GM19023 (cell line): ENCODE measurements around the gene MARCHF3.
A peak's percentile ranks its signal among the peaks of the same experiment; 100 is the strongest.
"Not testable (repeated sequence)": the region's sequence is repeated elsewhere in the genome, so short reads cannot be mapped to it uniquely, and the experiment has no call there.

ENCODE experiments used
- ATAC-seq: cut with Tn5 transposase; IDR thresholded peaks from one replicate; pipeline ENCODE4 v1.9.1; 2021; ENCODE audit warnings: mild to moderate bottlenecking, moderate library complexity; ENCODE audit not compliant: unreplicated experiment

MARCHF3 gene

DNA sequence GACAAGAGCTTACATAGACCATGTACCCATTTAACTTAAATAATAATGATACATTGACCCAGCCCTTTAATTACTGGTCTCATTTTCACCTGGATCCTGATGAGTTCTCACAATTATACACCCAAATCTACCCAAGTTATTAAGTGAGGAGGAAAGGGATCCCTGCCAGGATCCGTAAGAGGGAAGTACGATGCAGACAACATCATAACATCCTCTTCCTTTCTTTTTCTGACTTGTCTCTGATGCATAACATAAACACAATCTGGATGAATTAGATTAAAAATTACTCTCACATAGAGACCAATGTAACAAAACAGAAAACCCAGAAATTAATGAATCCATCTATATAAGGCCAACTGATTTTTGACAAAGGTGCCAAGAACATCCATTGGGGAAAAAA, 17.0 kb downstream of the MARCHF3 start:
- ATAC-seq: no peak

GRCh38 chr5:127012916-127013315, 17.4 kb downstream of the MARCHF3 start:
- no peak for ATAC-seq

DNA sequence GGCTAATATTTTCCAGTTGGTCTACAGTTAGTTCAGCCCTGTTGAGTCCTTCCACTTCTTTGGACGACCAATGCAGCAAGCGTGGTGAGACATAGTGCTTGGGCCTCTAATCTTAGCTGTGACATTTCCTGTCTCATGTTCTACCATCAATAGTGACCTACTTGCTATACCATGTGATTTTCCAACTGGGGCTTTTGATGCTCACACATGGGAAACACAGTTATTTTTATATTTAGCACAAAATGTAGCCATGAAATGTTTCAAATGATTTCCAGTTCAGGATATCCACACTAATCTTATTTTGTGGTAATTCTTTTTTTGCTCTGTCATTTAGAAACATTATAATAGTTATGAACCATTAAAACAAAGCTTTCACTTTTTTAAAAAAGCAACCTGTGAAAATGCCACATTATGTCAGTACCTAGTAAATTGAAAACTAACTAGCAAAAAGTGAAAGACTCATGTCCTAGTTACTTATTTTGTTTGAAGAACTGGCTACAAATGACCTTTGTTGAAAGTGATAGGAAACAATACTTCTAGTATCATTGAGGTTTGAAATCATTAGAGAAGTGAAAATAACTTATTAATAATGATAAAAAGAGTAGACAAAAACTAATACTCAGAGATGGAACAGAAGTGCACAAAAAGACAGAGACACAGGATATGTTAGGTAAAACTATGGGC, 18.3 kb downstream of the MARCHF3 start:
- ATAC-seq: peak; percentile 71

DNA sequence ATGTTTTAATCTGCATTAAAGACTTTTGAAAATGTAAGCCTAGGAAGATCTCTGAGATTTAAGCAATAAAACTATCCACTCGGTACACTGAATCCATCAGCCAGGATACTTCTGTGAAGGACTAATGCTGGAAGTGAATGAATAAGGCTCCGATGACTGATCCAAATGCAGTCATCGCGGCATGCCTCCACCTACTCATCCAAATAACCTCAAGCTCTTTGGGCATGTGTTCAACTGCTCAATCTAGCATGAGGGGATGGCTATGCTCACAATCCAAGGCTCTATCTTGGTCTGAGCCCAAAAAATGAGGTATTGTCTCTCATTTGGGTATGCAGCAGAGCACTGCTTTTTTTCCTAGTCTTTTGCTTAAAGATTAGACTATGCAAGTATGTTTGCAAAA, 19.2 kb downstream of the MARCHF3 start:
- ATAC-seq: no peak

GRCh38 chr5:127010362-127010761, 20.0 kb downstream of the MARCHF3 start:
- ATAC-seq: no peak

- no peak for ATAC-seq
Measured at GRCh38 chr5:127009784-127010183, 20.6 kb downstream of the MARCHF3 start.

- no peak for ATAC-seq
Measured at GRCh38 chr5:127008300-127008975, 21.9 kb downstream of the MARCHF3 start.

GRCh38 chr5:127007522-127007921, 22.8 kb downstream of the MARCHF3 start:
- ATAC-seq: no peak

- no peak for ATAC-seq
Measured at GRCh38 chr5:127006744-127007143, 23.6 kb downstream of the MARCHF3 start.

DNA sequence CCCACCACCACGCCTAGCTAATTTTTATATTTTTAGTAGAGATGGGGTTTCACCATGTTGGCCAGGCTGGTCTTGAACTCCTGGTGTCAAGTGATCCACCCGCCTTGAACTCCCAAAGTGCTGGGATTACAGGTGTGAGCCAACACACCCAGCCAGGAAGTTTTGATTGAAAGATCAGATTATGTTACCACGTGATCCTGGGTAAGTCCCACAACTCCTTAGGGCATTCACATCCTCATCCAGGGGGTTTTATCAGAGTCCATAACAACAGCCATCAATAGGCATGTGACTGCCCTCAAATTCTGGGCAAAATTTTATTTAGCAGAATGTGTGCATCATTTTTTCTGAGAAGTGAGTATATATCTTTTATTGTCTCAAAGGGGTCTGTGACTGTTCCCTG, 25.1 kb downstream of the MARCHF3 start:
- not testable (repeated sequence) for ATAC-seq

- ATAC-seq: no peak
Measured at GRCh38 chr5:127004721-127005120, 25.6 kb downstream of the MARCHF3 start.

DNA sequence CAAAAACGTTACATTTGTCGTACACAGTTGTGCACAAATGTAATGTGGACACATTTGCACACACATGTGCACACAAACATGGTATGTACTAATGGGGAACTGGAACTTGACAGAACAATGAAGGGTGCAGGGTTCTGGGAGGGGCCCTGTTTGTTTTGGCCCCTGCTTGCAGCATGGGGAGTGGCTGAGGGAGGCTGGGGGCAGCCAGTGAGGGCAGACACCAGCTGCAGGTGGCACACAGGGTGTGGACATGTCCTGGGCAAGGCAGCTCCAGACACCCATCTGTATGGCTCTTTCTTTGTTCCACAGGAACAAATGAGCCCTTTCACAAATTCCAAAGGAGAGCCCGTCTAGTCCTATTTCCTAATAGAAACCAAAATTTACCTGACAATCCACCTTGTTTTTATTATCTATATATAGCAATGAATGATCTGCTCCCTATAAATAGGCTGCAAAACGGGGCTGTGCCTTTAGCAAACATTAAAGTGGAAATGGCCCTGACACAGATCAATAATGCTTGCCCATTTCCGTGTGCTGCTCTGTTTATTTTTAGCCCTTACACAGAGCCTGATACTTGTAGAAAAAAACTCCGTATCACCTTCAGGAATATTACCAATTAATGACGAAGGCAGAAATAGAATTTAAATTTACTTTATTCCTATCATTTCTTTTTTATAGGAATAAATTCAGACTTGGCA, 26.4 kb downstream of the MARCHF3 start:
- ATAC-seq: no peak

DNA sequence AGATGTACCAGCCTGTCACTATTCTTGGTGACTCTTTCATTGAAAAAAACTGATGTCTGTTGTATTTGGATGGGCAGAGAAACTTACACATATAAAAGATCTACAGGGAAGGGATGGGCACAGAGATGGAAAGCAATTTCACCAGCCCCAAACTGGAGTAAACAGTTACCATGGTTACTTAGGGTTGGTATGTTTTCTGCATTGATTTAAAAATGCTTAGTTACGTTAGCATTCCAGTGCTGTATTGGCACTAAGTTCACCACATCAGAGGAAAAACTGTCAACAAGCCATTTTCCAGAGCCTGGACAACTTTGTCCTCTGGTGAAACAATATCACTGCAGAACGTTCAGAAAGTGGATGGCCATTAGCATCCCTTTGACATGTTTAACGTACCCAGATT, 28.0 kb downstream of the MARCHF3 start:
- no peak for ATAC-seq

DNA sequence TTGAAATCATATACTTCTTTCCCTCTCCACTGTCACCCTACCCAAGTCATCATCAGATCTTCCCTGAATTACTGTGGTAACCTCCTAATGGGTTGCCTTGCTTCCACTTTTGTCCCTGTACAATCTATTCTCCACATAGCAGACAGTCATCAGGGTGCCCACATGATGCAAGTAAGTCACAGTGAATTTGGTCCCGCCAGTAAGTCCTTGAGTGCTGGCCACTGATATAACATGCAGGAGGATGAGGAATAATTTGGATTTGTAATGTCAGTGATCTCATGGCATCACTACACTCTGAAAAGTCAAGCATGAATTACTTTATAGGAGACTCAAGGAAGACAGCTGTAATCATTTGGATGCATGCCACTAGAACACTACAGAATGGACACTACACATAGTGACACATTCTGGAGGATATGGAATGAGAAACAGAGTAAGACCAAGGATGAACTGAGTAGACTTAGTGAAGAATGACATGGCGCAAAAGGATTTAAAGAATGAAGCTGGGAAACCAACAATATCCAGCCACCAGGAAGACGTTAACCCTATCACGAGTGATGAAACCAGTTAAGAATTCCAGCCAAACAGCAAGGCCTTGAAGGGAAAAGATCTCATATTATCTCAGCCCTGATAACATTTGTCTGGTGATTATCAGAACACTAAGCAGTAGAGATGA, 28.6 kb downstream of the MARCHF3 start:
- ATAC-seq: no peak

DNA sequence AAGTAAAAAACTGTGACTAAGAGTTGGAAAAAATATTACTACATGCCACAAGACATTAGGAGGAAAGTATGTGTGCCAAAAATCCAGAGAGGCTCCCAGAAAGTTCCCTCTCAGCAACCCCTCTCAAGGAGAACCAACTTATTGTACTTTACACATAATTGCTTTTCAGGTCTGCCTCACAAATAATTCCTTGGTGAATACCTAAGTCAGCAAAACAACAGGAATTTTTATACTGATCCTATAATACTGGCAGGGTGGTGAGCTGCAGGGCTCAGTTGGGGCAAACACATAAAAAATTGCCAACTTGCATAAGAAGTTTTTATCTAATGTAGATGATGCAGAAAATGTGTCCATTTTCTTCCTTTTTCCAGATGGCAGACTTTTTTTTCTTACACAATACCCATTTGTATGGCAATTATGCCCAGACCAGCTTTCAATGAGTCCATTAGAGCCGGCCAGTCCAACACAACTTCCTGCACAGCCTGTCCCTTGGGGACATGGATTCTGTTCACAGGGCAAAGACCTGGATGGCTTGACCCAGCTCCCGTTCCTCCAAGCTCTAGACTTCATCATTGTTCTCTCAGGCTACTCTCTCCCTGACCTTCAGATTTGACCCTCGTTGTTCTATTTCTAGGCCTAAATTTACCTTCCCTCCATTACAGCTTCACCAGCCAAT, 31.3 kb downstream of the MARCHF3 start:
- no peak for ATAC-seq

- ATAC-seq: peak; percentile 86
Measured at GRCh38 chr5:126998201-126998631, 32.1 kb downstream of the MARCHF3 start.

GRCh38 chr5:126995689-126996088, 34.7 kb downstream of the MARCHF3 start:
- no peak for ATAC-seq

- no peak for ATAC-seq
Measured at GRCh38 chr5:126995039-126995438, 35.3 kb downstream of the MARCHF3 start.

DNA sequence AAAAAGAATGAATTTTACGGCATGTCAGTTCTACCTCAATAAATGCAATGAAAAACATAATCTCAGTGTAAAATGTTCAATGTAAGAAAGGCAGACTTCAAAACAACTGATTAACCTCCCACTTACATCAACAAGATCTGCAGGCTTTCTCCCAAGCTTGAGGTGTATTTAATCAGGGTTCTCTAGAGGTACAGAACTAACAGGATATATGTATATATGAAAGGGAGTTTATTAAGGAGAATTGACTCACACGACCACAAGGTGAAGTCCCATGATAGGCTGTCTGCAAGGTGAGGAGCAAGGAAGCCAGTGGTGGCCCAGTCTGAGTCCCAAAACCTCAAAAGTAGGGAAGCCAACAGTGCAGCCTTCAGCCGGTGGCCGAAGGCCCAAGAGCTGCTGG, 35.9 kb downstream of the MARCHF3 start:
- no peak for ATAC-seq

DNA sequence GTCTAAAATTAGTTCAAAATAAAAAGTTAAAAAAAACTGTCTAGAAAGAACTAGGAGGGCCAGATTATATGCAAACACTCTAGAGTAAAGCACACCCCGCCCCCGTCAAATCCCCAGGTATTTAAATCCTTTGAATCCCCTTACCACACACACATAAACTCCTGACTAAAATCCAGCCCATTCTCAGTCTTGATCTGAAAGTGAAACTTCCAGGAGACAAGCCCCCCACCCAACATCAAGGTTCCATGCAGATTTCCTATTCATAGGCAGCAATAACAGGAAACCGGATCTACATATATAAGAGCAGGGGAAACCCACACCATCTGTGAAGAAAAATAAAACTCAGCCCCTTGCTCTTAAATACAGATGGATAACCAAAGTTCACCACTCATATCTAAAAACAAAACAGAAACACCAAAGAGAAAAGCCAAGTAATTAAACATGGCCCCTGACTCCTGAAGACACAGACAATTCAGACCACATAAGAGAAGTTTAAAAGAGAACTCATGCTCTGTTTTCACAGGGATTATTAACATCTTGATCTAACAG, 42.3 kb downstream of the MARCHF3 start:
- ATAC-seq: peak; percentile 92
